Measurements from ENCODE around the gene GAS2. TPM values are rescaled to one million over a fixed set of nuclear protein-coding genes. Genes with fewer than 3 reads are reported as not detected.

Gene GAS2
- total and polyA plus RNA-seq, 9 of the 15 experiments (the other 6 are each of a cell fraction or from before 2014, with no cell fraction given), result 0.77 to 1.9 (median 1.1) TPM

DNA sequence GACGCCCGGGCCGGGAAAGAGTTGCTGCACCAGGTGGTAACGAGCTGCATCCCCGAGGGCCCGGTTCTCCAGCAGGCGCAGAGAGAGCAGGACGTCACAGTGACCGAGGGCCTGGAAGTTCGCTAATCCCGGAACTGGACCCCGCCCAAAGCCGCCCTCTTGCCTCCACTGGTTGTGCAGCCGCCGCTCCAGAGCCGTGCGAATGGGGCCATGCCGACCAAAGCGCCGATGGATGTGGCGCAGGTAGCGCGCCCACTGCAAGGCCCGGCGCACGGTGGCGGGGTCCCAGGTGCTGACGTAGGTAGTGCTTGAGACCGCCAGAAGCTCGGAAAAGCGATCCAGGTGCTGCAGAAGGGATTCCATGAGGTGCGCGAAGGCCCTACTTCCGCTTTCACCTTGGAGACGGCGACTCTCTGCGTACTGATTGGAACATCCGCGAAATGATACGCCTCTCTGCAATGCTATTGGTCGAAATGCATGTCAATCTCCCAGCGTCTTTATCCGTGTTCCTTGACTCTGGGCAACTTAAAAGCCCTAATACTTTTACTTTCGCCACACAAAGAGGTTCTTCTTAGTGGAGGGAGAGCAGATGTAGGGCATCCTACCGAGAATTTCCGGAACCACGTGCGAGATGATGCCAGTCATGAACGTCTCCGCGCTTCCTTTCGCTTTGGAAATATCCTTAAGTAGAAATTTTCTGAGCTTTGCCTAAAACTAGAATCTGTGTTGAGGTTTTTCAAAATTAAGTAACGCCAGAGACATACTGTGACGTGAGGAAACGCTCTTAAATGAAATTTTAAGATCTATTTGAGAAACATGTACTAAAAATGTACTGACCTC, 40.7 kb upstream of the GAS2 start, which contains the start of gene FANCF (continued):
- peak in 1 of 3 experiments; percentile 81; a peak in 2 of 6 replicates for TF ChIP-seq ZBTB11 (CRISPR knock-in tag; IDR thresholded peaks at IDR 0.05)
- TF ChIP-seq GABPB2 (CRISPR knock-in tag; conservative IDR thresholded peaks at IDR 0.05), result no peak
- TF ChIP-seq RUNX1 (IDR thresholded peaks at IDR 0.05; ENCODE audit: low read depth), result no peak
- peak; percentile 34 for TF ChIP-seq TAF1 (IDR thresholded peaks at IDR 0.05; ENCODE audit: control insufficient read depth, extremely low read depth, insufficient read depth, low read length, severe bottlenecking)
- 0 out of 2 replicates have a peak, but pooled peaks have one; percentile 21 for TF ChIP-seq NBN (IDR thresholded peaks at IDR 0.05; ENCODE audit: low read depth)
- TF ChIP-seq ZFP36 (IDR thresholded peaks at IDR 0.05; ENCODE audit: low read depth, low read length, partially characterized antibody), result no peak
- TF ChIP-seq BCL6 (CRISPR knock-in tag; IDR thresholded peaks at IDR 0.05), result no peak
- TF ChIP-seq CREB1 (IDR thresholded peaks at IDR 0.05), result peak; percentile 80
- TF ChIP-seq CREB1 (CRISPR knock-in tag; IDR thresholded peaks at IDR 0.05), result peak; percentile 77
- TF ChIP-seq, protein P1, sequence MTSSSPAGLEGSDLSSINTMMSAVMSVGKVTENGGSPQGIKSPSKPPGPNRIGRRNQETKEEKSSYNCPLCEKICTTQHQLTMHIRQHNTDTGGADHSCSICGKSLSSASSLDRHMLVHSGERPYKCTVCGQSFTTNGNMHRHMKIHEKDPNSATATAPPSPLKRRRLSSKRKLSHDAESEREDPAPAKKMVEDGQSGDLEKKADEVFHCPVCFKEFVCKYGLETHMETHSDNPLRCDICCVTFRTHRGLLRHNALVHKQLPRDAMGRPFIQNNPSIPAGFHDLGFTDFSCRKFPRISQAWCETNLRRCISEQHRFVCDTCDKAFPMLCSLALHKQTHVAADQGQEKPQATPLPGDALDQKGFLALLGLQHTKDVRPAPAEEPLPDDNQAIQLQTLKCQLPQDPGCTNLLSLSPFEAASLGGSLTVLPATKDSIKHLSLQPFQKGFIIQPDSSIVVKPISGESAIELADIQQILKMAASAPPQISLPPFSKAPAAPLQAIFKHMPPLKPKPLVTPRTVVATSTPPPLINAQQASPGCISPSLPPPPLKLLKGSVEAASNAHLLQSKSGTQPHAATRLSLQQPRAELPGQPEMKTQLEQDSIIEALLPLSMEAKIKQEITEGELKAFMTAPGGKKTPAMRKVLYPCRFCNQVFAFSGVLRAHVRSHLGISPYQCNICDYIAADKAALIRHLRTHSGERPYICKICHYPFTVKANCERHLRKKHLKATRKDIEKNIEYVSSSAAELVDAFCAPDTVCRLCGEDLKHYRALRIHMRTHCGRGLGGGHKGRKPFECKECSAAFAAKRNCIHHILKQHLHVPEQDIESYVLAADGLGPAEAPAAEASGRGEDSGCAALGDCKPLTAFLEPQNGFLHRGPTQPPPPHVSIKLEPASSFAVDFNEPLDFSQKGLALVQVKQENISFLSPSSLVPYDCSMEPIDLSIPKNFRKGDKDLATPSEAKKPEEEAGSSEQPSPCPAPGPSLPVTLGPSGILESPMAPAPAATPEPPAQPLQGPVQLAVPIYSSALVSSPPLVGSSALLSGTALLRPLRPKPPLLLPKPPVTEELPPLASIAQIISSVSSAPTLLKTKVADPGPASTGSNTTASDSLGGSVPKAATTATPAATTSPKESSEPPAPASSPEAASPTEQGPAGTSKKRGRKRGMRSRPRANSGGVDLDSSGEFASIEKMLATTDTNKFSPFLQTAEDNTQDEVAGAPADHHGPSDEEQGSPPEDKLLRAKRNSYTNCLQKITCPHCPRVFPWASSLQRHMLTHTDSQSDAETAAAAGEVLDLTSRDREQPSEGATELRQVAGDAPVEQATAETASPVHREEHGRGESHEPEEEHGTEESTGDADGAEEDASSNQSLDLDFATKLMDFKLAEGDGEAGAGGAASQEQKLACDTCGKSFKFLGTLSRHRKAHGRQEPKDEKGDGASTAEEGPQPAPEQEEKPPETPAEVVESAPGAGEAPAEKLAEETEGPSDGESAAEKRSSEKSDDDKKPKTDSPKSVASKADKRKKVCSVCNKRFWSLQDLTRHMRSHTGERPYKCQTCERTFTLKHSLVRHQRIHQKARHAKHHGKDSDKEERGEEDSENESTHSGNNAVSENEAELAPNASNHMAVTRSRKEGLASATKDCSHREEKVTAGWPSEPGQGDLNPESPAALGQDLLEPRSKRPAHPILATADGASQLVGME (CRISPR knock-in tag; IDR thresholded peaks at IDR 0.05), result no peak
- TF ChIP-seq, protein P2, sequence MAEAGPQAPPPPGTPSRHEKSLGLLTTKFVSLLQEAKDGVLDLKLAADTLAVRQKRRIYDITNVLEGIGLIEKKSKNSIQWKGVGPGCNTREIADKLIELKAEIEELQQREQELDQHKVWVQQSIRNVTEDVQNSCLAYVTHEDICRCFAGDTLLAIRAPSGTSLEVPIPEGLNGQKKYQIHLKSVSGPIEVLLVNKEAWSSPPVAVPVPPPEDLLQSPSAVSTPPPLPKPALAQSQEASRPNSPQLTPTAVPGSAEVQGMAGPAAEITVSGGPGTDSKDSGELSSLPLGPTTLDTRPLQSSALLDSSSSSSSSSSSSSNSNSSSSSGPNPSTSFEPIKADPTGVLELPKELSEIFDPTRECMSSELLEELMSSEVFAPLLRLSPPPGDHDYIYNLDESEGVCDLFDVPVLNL (CRISPR knock-in tag; IDR thresholded peaks at IDR 0.05; ENCODE audit: low read depth), result no peak
- TF ChIP-seq, protein P3, sequence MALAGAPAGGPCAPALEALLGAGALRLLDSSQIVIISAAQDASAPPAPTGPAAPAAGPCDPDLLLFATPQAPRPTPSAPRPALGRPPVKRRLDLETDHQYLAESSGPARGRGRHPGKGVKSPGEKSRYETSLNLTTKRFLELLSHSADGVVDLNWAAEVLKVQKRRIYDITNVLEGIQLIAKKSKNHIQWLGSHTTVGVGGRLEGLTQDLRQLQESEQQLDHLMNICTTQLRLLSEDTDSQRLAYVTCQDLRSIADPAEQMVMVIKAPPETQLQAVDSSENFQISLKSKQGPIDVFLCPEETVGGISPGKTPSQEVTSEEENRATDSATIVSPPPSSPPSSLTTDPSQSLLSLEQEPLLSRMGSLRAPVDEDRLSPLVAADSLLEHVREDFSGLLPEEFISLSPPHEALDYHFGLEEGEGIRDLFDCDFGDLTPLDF (CRISPR knock-in tag; IDR thresholded peaks at IDR 0.05), result peak; percentile 15; the same call in 1 of the 2 replicates
- no peak for TF ChIP-seq PHB (CRISPR knock-in tag; IDR thresholded peaks at IDR 0.05)
- TF ChIP-seq SLC30A9 (CRISPR knock-in tag; IDR thresholded peaks at IDR 0.05), result no peak

All from K562 (cell line).